Neural cell (in vitro differentiated cells): ENCODE results near the gene RLF.

Source experiments
- EP300 ChIP-seq: fragments of 450-650 bp; conservative IDR thresholded peaks from 2 replicates; pipeline ENCODE4 v1.6.1; 2014; ENCODE audit warnings: antibody characterized with exemption, mild to moderate bottlenecking, moderate library complexity; ENCODE audit not compliant: poor library complexity, severe bottlenecking
- EZH2 ChIP-seq: fragments of 200-600, 300-800 bp; shearing (Covaris generic), sonication (generic); IDR thresholded peaks from 2 replicates; pipeline ENCODE4 v1.6.1; 2014; ENCODE audit warnings: antibody characterized with exemption, low read length, borderline replicate concordance, mild to moderate bottlenecking; ENCODE audit not compliant: insufficient read depth, poor library complexity, severe bottlenecking
- MXI1 ChIP-seq: fragments of 450-650 bp; conservative IDR thresholded peaks from 2 replicates; pipeline ENCODE4 v1.6.1; 2014; ENCODE audit warnings: antibody characterized with exemption, mild to moderate bottlenecking; ENCODE audit not compliant: poor library complexity, severe bottlenecking
- POLR2AphosphoS5 ChIP-seq: IDR thresholded peaks from 2 replicates; pipeline ENCODE4 v1.6.1; 2012
- RAD21 ChIP-seq: fragments of 450-650 bp; conservative IDR thresholded peaks from 2 replicates; pipeline ENCODE4 v1.6.1; 2014; ENCODE audit warnings: antibody characterized with exemption, mild to moderate bottlenecking, moderate library complexity
- SMC3 ChIP-seq: fragments of 450-650 bp; conservative IDR thresholded peaks from 2 replicates; pipeline ENCODE4 v1.6.1; 2014; ENCODE audit warnings: antibody characterized with exemption, mild to moderate bottlenecking, moderate library complexity; ENCODE audit not compliant: poor library complexity
- TAF1 ChIP-seq: IDR thresholded peaks from 2 replicates; pipeline ENCODE4 v1.6.1; 2012; ENCODE audit warnings: low read depth
- TF ChIP-seq, protein P1 (sequence below): fragments of 450-650 bp; IDR thresholded peaks from 2 replicates; pipeline ENCODE4 v1.5.1; 2014; ENCODE audit warnings: antibody characterized with exemption, mild to moderate bottlenecking, moderate library complexity; ENCODE audit not compliant: poor library complexity, severe bottlenecking
- TF ChIP-seq, protein P2 (sequence below): IDR thresholded peaks from 2 replicates; pipeline ENCODE4 v1.6.1; 2012; ENCODE audit warnings: borderline replicate concordance

DNA sequence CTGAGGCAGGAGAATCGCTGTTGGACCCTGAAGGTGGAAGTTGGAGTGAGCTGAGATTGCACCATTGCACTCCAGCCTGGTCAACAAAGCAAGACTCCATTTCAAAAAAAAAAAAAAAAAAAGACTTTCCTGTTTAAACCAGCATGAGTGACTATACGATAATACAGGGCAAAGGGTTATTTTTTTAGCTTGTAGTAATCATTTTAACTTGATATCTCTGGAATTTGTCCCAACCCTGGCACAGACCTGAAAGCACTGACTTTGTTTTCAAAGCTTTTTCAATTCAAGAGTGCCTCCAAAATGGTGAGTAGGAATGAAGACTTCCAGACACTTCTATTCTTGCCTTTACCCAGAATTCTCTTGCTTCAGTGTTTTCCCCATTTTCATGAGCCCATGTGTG, 82.2 kb downstream of the RLF start:
- TF ChIP-seq, protein P1, sequence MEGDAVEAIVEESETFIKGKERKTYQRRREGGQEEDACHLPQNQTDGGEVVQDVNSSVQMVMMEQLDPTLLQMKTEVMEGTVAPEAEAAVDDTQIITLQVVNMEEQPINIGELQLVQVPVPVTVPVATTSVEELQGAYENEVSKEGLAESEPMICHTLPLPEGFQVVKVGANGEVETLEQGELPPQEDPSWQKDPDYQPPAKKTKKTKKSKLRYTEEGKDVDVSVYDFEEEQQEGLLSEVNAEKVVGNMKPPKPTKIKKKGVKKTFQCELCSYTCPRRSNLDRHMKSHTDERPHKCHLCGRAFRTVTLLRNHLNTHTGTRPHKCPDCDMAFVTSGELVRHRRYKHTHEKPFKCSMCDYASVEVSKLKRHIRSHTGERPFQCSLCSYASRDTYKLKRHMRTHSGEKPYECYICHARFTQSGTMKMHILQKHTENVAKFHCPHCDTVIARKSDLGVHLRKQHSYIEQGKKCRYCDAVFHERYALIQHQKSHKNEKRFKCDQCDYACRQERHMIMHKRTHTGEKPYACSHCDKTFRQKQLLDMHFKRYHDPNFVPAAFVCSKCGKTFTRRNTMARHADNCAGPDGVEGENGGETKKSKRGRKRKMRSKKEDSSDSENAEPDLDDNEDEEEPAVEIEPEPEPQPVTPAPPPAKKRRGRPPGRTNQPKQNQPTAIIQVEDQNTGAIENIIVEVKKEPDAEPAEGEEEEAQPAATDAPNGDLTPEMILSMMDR: no peak
- TF ChIP-seq EP300 (no peak), EZH2 (no peak), POLR2AphosphoS5 (no peak), SMC3 (no peak), RAD21 (no peak), TAF1 (no peak), MXI1 (no peak)
- TF ChIP-seq, protein P2, sequence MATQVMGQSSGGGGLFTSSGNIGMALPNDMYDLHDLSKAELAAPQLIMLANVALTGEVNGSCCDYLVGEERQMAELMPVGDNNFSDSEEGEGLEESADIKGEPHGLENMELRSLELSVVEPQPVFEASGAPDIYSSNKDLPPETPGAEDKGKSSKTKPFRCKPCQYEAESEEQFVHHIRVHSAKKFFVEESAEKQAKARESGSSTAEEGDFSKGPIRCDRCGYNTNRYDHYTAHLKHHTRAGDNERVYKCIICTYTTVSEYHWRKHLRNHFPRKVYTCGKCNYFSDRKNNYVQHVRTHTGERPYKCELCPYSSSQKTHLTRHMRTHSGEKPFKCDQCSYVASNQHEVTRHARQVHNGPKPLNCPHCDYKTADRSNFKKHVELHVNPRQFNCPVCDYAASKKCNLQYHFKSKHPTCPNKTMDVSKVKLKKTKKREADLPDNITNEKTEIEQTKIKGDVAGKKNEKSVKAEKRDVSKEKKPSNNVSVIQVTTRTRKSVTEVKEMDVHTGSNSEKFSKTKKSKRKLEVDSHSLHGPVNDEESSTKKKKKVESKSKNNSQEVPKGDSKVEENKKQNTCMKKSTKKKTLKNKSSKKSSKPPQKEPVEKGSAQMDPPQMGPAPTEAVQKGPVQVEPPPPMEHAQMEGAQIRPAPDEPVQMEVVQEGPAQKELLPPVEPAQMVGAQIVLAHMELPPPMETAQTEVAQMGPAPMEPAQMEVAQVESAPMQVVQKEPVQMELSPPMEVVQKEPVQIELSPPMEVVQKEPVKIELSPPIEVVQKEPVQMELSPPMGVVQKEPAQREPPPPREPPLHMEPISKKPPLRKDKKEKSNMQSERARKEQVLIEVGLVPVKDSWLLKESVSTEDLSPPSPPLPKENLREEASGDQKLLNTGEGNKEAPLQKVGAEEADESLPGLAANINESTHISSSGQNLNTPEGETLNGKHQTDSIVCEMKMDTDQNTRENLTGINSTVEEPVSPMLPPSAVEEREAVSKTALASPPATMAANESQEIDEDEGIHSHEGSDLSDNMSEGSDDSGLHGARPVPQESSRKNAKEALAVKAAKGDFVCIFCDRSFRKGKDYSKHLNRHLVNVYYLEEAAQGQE: no peak
